22Rv1 (cell line): ENCODE data around the gene CDK2AP2.

Source experiments
- H3K27ac ChIP-seq: fragments of 450-650 bp; 2 replicates; pipeline ENCODE4 v1.5.1; 2017
- ZFX ChIP-seq: fragments of 450-650 bp; IDR thresholded peaks from 2 replicates; pipeline ENCODE4 v1.6.1; 2017; ENCODE audit warnings: antibody characterized with exemption, borderline replicate concordance
- TF ChIP-seq, protein P1 (sequence below): fragments of 450-650 bp; IDR thresholded peaks from 2 replicates; pipeline ENCODE4 v1.5.1; 2017; ENCODE audit warnings: mild to moderate bottlenecking

The CDK2AP2 gene

DNA sequence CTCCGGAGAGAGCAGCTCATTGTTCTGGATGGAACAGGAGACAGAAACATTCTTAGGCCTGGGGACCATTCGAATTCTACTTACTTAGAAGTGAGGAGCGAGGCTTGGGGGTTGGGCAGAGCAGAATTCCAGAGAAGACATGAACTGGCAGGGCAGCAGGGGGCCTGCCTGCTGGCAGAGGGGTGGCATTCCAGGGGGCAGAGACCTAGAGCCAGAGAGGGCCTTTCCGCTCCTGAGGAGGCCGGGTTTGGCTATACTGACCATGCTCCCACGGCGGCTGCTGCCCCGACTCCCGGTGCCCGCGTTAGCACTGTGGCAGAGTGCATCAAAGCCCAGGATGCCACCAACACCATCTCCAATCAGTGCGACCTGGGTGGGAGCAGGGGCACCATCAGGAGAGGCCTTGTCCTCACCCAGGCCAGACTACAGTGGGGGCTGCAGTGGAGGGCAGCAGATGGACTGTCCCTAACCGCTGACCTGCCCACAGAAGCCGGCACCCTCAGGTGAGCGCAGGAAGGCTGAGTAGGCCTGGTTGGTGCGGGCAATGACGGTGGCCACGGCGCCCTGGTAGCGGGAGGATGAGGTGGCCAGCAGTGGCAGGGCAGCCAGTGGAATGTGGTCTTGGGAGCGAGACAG, 10.2 kb downstream of the CDK2AP2 start:
- no peak for TF ChIP-seq ZFX
- TF ChIP-seq, protein P1, sequence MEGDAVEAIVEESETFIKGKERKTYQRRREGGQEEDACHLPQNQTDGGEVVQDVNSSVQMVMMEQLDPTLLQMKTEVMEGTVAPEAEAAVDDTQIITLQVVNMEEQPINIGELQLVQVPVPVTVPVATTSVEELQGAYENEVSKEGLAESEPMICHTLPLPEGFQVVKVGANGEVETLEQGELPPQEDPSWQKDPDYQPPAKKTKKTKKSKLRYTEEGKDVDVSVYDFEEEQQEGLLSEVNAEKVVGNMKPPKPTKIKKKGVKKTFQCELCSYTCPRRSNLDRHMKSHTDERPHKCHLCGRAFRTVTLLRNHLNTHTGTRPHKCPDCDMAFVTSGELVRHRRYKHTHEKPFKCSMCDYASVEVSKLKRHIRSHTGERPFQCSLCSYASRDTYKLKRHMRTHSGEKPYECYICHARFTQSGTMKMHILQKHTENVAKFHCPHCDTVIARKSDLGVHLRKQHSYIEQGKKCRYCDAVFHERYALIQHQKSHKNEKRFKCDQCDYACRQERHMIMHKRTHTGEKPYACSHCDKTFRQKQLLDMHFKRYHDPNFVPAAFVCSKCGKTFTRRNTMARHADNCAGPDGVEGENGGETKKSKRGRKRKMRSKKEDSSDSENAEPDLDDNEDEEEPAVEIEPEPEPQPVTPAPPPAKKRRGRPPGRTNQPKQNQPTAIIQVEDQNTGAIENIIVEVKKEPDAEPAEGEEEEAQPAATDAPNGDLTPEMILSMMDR, result no peak
- no peak overlapping the region for H3K27ac ChIP-seq

DNA sequence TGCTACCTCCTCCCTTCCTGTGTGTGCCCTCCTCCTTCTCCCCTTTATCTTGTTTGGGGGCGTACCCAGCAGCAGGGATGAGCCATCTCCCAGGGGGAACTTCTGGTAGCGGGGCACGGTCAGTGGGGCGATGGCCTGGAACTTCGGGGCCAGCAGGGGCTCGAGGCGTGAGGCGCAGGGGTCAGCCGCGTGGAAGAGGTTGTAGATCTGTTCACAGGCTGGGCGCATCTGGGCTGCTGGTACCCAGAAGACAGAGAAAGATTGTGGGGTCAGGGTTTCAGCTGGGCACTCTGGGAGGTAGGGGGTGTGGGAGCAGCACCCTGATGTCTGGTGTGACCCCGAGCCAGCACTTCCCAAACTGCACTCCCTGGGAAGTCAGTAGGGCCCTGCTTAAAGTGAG, 11.8 kb downstream of the CDK2AP2 start:
- no peak for TF ChIP-seq ZFX
- TF ChIP-seq, protein P1, result no peak
- H3K27ac ChIP-seq, result no peak overlapping the region

DNA sequence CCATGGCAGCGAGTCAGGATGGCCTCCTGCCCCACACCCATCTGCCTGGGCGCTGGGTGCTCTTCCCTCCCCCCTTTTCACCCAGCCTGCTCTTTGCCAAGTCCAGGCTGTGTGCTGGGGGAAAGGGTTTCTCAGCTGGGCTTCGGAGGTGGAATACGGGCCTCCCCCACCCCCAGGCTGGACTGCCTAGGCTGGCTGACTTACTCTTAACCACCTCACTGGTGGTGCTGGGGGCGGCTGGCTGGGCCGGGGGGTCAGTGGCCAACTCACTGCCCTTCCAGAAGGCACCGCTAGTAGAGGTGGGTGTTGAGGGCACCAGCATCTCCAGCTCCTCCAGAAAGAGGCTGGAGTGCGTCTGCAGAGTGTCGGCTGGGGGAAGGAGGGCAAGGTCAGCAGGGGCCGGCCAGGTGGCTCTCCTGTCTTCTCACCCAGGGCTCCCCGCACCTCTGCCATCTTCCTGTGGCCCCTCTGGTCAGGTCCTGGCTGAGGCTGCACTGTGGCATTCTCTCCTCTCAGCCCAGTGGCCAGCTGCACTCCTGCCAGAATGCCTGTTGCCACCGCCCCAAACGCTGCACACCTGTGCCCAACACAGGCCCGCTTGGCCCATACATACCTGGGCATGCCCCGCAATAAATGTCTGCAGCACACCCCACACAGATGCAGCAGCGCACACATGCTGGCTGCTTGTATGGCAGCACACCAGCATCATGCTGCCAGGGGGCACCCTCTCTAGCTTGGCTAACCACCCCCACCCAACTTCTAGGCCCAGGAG, 12.5 kb downstream of the CDK2AP2 start:
- H3K27ac ChIP-seq, result no peak overlapping the region
- TF ChIP-seq, protein P1, result no peak
- no peak for TF ChIP-seq ZFX

DNA sequence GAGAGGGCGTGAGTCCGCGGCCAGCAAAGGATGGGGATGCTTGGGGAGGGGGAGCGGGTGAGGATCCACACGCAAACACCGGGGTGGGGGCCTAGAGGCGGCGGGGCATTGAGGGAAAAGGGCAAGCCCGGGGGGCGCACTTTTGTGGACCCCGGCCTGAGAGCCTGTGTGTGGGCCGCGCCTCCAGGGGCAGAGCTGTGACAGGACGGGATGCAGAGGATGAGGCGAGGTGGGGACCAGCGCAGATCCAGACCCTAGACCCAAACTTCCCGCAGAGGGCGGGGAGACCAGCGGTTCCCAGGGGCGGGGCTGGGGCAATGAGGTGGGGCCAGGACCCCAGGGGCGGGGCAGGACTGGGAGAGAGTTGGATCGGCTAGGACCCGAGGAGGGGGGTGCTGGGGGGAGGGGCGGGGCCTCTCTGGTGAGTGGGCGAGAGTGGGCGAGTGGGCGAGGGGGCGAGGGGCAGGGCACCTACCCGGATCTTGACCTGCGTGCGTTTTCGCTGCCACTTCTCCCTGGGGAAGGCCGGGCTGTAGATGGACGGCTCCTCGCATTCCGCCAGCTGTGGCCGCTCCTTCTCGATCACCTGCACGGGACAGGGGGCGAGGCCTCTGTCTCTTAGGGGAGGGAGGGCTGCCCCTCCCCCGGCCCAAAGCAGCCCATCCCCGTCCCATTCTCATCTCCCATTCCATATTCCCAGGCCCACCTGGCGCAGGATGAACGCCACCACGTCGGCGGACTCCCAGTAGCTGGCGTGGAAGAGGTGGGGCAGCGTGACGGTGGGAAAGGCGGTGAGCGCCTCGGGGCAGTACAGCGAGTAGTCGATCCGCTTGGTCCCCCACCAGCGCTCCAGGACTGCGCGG, 13.4 kb downstream of the CDK2AP2 start:
- TF ChIP-seq ZFX, result no peak
- TF ChIP-seq, protein P1, result no peak
- H3K27ac ChIP-seq, result no peak overlapping the region

DNA sequence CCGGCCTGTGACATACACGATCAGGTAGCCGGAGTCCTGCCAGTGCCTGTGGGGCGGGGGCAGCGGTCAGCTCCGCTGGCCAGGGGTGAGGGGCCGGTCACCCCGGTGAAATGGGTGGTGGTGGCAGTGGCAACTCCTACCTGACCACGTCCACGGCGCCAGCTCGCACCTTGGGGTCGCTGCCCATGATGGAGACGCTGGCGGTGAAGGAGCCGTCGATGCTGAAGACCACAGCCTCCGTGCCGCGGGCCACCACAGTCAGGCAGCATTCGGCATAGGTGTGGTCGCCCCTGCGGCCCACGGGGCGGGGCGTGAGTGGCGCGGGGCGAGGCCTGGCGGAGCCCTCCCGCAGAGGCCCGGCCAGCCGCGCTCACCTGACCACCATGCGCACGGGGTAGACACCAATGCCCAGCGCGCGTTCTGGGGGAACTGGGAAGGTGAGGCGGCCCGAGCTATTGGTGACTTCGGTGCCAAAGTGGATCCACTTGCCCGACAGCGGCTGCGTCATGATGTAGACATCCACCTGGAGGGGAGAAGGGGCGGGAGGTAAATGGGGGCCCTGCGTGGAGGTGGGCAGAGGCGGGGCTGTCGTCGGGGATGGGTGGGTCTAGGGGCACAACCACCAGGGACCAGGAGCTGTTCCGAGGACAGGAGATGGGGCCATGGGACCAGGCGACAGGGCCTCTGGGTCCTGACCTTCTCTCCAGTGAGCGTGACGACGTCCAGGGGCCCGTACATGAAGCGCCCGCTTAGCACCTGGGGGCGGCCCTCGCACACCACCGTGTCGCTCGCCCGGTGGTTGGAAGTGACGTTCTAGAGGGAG, 14.2 kb downstream of the CDK2AP2 start:
- no peak overlapping the region for H3K27ac ChIP-seq
- no peak for TF ChIP-seq ZFX
- TF ChIP-seq, protein P1, result no peak

DNA sequence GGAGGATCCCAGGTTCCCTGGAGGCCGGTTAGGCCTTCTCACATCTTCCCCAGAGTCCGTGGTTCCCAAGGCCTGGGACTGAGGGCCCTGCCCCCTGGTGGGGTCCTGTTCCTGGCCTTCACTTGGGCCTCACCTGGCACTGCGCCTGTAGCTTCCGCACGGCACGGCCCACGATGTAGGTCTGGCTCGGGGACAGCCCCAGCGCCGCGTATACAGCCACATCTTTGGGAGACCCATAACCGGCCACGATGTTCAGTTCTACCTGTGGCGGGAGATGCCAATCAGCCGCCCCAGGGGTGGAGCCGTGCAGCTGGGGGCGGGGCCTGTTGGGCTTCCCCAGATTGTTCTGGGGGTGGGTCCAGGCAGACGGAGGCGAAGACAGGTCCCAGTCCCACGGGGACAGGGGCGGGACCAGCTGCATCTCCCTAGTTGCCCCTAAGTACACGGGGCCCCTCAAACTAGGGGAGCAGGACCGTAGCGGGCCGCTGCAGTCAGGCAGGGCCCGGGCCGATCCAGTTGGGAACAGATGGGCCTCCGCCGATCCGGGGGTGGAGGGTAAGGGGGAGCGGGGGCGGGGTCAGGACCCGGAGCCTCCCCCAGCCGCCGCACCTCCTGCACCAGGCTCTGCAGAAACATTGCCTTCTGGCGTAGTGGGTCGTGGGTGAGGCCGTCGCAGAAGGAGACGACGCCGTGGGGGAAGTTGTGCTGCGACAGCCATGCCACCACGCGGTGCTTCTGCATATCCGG, 15.0 kb downstream of the CDK2AP2 start:
- no peak overlapping the region for H3K27ac ChIP-seq
- TF ChIP-seq, protein P1, result no peak
- no peak for TF ChIP-seq ZFX
